Liver (tissue), 3 donors: ENCODE data around the gene MTARC1.

Experiments used
- CTCF ChIP-seq: fragments of 150-350 bp; IDR thresholded peaks from 2 replicates; pipeline ENCODE4 v1.5.1; 2017; ENCODE audit warnings: improper control_type of control experiment, low read depth, low read length; ENCODE audit not compliant: missing input control
- EGR1 ChIP-seq, 2 donors: IDR thresholded peaks; 2 replicates each; pipeline ENCODE4 v1.6.1; 2016 to 2018; ENCODE audit warnings: antibody characterized with exemption in 2 of 2, low read depth in 2 of 2
- HNF4A ChIP-seq, 2 donors: conservative IDR thresholded peaks; 2 replicates each; pipeline ENCODE4 v1.6.1; 2016; ENCODE audit warnings: antibody characterized with exemption in 2 of 2, mild to moderate bottlenecking in 2 of 2
- HNF4G ChIP-seq: IDR thresholded peaks from 2 replicates; pipeline ENCODE4 v1.6.1; 2016; ENCODE audit warnings: antibody characterized with exemption
- MAX ChIP-seq: IDR thresholded peaks from 2 replicates; pipeline ENCODE4 v1.6.1; 2016; ENCODE audit warnings: antibody characterized with exemption
- RAD21 ChIP-seq, 2 donors: IDR thresholded peaks; 2 replicates each; pipeline ENCODE4 v1.6.1; 2016; ENCODE audit warnings: antibody characterized with exemption in 2 of 2, mild to moderate bottlenecking in 2 of 2
- YY1 ChIP-seq: IDR thresholded peaks from 2 replicates; pipeline ENCODE4 v1.6.1; 2016; ENCODE audit warnings: antibody characterized with exemption, mild to moderate bottlenecking
- donor health status: healthy.
- donor health status: healthy.

- TF ChIP-seq CTCF, result no peak
- no peak for TF ChIP-seq HNF4A (conservative IDR thresholded peaks at IDR 0.05)
- no peak for TF ChIP-seq EGR1 (IDR thresholded peaks at IDR 0.05; ENCODE audit: low read depth in 2 of 2)
- TF ChIP-seq MAX, result no peak
- TF ChIP-seq HNF4G, result no peak
- TF ChIP-seq YY1, result no peak
- TF ChIP-seq RAD21 (IDR thresholded peaks at IDR 0.05), result no peak
Measured at GRCh38 chr1:220757441-220757840, 29.3 kb upstream of the MTARC1 start.
